Measurements from ENCODE around the gene PRSS50. TPM values are rescaled to one million over a fixed set of nuclear protein-coding genes. Genes with fewer than 3 reads are reported as not detected.

The PRSS50 gene
- total and polyA plus RNA-seq, 3 donors from 2014 or later = 0.92 to 6.2 (median 3.8) TPM

DNA sequence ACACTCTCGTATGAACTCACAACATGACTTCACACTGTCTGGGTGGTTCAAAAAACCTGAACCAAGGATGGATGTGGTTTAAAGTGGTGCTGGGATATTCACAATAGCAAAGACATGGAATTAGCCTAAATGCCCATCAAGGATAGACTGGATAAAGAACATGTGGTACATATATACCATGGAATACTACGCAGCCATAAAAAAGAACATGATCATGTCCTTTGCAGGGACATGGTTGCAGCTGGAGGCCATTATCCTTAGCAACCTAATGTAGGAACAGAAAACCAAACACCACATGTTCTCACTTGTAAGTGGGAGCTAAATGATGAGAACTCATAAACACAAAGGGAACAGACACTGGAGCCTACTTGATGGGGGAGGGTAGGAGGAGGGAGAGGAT is 3.3 kb upstream of the PRSS50 start:
- no peak for TF ChIP-seq POLR2A (IDR thresholded peaks at IDR 0.05)
- TF ChIP-seq, protein P1, sequence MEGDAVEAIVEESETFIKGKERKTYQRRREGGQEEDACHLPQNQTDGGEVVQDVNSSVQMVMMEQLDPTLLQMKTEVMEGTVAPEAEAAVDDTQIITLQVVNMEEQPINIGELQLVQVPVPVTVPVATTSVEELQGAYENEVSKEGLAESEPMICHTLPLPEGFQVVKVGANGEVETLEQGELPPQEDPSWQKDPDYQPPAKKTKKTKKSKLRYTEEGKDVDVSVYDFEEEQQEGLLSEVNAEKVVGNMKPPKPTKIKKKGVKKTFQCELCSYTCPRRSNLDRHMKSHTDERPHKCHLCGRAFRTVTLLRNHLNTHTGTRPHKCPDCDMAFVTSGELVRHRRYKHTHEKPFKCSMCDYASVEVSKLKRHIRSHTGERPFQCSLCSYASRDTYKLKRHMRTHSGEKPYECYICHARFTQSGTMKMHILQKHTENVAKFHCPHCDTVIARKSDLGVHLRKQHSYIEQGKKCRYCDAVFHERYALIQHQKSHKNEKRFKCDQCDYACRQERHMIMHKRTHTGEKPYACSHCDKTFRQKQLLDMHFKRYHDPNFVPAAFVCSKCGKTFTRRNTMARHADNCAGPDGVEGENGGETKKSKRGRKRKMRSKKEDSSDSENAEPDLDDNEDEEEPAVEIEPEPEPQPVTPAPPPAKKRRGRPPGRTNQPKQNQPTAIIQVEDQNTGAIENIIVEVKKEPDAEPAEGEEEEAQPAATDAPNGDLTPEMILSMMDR (IDR thresholded peaks at IDR 0.05) = no peak
- intact Hi-C loops (cut with DNase I; ENCODE audit: low total_unique reads) = no loop called here

DNA sequence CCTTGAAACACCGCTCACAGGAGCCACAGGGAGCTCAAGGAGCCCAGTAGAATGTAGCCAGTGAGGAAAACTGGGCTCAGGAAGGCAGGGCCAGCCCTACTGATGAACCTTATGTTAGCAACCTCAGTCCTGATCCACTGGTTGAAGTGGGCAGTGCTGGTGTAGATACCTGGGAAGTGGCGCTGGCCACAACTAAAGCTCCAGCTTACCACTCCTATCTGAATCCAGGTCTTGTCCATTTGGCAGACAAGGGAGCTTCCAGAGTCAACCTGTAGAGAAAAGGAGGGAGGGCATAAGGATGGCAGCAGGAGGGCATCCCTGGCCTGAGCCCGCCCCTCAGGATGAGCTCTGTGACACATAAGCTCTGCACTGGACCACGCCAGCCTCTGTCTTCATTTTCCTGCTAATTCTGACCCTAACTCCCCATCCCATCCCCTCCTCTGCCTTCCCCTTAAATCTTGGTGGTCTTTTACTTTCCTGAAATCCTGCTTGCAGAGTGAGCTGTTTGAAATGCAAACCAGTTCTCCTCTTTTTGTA is 2.1 kb upstream of the PRSS50 start:
- H3K4me1 ChIP-seq = no peaks in the 10 kb centered on the region
- no peaks in the 10 kb centered on the region for H3K9me3 ChIP-seq
- no peaks in the 10 kb centered on the region for H3K27me3 ChIP-seq
- H3K36me3 ChIP-seq (ENCODE audit: low read depth, missing control alignments) = no peaks in the 10 kb centered on the region
- intact Hi-C loops (cut with DNase I; ENCODE audit: low total_unique reads) = no loop called here
- TF ChIP-seq, protein P1 (IDR thresholded peaks at IDR 0.05) = no peak
- no peak for TF ChIP-seq POLR2A (IDR thresholded peaks at IDR 0.05)
- H3K27ac ChIP-seq = no peak overlapping the region
- DNase-seq = peak; percentile 12
- H3K4me3 ChIP-seq = no peak overlapping the region
- 83 to 90% methylated on average over 4 of the region's 4 CpGs for WGBS, 2 donors

More for the DNA sequence above, 3.3 kb upstream of the PRSS50 start:
- Histone ChIP-seq H3K4me1 (no peaks in the 10 kb centered on the region), H3K27me3 (no peaks in the 10 kb centered on the region), H3K4me3 (no peak overlapping the region), H3K27ac (no peak overlapping the region), H3K9me3 (no peaks in the 10 kb centered on the region), H3K36me3 (ENCODE audit: low read depth, missing control alignments) (no peaks in the 10 kb centered on the region)
- 89 to 98% methylated on average over 2 of the region's 2 CpGs for WGBS, 2 donors
- no peak for DNase-seq

DNA sequence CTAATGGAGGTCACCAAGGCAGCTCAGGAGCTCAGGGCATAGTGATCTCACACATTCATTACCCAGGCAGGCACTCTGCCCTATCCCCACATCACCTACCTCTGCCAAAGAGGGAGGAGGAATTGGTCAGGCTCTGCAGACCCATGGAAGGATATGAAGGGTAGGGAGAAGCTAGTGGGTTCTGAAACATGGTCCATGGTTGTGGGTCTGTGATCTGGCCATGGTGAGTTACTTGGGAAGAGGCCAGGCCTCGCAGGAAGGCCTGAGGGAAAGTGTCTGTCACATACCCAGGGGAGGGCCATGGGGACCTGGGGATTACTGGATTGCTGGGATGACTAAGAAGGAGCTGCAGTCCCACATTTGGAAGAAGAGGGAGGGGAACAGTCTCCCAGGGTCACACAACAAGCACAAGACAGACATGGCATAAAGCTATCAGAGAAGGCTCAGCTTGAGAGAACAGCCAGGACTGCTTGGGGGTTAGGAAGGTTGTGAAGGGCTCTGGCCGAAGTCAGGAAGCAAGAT is 1.4 kb upstream of the PRSS50 start:
- WGBS, 2 donors = 75 to 77% methylated on average over 2 of the region's 2 CpGs

DNA sequence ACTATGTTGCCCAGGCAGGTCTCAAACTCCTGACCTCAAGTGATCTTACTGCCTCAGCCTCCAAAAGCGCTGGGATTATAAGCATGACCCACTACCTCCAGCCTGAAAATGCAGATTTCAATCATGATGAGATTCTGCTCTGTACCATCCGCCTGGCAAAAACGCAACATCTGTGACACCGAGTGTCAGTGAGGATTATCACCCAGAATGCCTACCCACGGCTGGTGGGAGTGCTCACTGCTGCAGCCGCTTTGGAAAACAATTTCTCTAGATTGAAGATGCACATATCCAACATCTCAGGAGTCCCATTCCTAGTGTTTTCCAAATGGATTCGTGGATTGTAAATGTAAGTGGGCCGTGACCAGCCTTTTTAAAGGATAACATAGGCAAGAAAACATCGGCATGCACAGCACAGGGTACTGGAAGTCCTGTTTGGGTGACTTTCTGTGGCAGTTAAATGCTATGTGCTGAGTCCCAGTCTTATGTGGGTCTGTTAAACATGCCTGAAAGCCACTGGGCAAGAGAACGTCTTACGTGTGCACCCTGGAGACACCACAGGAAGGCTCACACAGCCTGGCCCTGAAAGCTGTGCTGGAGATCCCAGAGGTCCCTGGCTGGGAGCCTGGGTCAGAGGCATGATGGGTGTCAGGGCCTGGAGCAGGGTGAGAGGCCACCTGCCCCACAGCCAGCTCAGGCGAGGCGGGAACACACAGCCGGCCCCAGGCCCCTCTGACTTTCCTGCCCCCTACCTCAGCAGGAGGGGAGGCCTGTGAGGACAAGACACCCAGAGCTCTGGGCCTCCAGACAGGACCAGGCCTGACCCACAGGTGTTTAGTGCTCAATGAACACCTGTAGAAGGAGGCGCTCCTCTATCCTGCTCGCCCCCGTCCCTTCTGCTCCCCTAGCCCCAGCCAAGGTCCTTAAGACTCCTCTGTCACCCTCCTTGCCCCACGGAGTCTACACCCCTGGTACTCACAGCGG is 918 bp downstream of the PRSS50 start:
- Histone ChIP-seq H3K36me3 (ENCODE audit: low read depth, missing control alignments) (no peaks in the 10 kb centered on the region), H3K4me1 (no peaks in the 10 kb centered on the region), H3K27ac (no peak overlapping the region), H3K9me3 (no peaks in the 10 kb centered on the region), H3K4me3 (peak overlapping the region in 1 of 2 donors; percentile 46), H3K27me3 (no peaks in the 10 kb centered on the region)
- DNase-seq = peak; percentile 10
- no peak for TF ChIP-seq POLR2A (IDR thresholded peaks at IDR 0.05)
- TF ChIP-seq, protein P1 (IDR thresholded peaks at IDR 0.05) = no peak
- WGBS, 2 donors = 76 to 87% methylated on average over 17 to 19 of the region's 19 CpGs
- intact Hi-C loops (cut with DNase I; ENCODE audit: low total_unique reads) = no loop called here

More for the DNA sequence above, 1.4 kb upstream of the PRSS50 start:
- intact Hi-C loops (cut with DNase I; ENCODE audit: low total_unique reads) = no loop called here
- Histone ChIP-seq H3K4me1 (no peaks in the 10 kb centered on the region), H3K27ac (no peak overlapping the region), H3K36me3 (ENCODE audit: low read depth, missing control alignments) (no peaks in the 10 kb centered on the region), H3K4me3 (no peak overlapping the region), H3K9me3 (no peaks in the 10 kb centered on the region), H3K27me3 (no peaks in the 10 kb centered on the region)
- TF ChIP-seq, protein P1 (IDR thresholded peaks at IDR 0.05) = no peak
- TF ChIP-seq POLR2A (IDR thresholded peaks at IDR 0.05) = no peak
- peak; percentile 1 for DNase-seq
